NCI-H748 treated with DMSO at 0.1 percent for 48 hours (cell line): Measurements from ENCODE around the gene ABHD14A.

Experiments used
- DNase-seq: peaks from one replicate; lab custom pipeline; 2025; lab: John Stamatoyannopoulos, UW

ABHD14A gene

DNA sequence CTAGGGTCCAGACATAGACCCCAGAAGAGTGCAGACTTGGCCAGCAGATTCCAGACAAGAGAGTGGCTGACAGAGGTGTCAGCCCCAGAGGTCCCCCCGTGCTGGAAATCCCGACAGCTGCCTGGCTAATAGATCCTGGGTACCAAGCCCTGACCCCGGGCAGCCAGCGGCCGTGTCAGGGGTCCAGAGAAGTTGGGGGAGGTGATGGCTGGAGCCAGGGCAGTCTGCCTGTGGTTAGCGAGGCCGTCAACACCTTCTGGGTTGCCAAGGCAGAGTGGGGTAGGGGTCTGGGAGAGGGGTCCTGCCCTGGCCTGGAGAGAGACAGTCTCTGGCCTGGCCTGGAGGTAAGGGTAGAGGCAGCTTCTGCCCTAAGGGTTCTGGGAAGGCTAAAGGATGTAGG, 45.9 kb downstream of the ABHD14A start:
- DNase-seq = no peak

DNA sequence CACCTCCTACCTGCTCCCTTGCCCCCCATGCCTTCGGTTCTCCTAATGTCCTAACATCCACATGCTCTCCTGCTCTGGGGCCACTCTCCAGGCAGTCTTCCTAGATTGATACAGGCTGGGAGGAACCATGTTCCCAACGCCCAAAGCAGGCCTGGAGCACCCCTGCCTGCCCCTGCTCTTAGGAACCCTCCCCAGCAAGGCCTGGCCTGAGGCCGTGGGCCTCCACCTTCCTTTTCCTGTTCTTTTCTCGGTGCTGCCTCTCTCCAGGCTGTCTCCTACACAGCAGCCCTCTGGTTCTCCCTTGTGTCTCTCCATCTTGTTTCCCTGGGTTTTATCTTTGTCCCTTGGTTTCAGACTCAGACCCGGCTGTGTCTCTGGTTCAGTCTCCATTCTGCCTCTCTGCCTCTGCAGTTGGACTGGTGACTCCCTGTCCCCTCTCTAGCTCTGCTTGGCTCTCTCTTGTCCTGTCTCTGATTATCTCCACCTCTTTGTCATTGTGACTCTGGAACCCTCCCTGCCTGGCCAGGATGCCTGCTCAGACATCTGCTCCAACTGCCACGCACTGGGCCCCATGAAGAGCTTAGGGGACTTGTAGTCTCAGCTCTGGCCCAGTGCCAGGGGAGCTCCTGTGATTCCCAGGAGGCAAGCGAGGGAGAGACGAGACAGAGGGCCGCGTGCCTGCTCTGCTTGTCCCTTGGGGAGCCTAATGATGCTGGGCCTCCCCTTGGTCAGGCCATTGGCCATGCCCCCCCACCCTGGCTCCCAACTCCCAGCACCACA, 46.8 kb downstream of the ABHD14A start:
- DNase-seq = no peak

DNA sequence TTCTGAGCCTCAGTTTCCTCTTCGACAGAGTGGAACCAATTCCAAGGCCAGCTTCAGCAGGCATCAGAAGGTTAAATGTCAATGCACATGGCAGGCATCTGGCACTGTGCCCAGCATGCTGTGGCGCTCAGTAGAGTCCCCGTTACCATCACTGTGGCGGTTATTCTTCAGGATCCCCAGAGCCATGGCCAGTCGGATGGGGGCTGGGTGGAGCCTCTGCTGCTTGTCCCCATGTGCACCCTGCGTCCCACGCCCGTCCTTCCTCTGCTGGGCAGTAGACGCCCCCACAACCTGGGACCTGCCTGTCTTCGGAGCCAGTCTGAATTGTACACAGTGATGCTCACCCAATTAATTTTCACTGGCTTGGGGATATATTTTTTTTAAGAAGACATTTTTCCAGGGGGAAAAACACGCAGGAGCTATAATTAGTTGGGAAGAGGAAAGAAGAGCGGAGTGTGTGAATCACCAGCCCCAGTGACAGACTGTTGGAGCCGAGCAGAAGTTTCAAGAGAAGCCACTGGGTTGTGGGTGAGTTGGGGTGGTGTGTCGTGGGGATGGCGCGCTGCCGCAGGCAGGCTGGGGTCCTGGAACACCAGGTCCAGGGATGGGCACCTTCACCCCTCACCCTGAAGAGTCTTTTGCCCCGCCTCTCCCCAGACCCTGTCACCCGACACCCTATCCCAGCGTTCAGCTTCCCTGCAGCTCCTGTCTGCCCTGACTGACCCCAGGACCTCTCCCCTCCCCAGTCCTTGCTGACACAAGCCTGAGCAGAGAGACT, 47.6 kb downstream of the ABHD14A start:
- no peak for DNase-seq

GRCh38 chr3:52023101-52023770, 48.4 kb downstream of the ABHD14A start:
- DNase-seq = no peak

DNA sequence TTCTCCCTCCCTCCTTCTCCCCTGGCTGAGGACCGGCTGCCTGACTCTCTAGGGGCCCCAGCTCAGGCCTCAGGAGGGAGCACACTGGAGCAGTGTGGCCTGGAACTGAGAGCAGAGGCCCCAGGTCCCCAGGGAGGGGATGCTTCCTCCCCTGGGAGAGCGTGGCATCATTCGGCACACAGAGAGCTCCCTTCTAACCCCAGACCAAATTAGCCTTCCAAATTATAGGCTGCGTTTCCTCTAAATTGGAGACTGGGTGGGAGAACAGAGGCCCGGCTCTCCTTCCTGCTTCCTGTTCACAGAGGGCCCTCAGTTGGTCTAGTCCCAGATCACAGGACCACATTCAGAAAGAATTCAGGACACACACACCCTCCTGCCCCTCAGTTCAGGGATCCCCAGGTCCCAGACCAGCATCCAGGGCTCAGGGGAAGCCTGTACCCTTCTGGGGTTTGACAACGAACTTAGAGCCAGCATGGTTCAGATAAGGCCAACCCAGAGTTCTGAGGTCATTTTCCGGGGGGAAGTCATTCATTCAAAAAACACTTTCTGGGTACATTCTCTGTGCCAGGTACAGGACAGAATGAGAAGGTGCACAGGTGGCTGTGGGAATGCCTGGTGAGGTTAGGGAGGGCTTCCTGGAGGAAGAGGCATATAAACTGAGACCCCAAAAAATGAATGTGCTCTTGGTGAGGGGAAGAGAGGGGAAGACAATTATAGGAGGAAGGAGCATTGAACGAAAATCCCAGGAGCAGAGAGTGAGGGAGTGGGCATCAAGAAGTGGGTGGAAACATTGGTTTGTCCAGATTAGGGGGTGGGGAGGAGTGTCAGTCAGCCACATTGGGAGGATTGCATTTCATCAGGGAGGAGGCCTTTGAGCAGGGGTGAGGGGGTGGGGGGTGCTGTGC, 49.2 kb downstream of the ABHD14A start:
- no peak for DNase-seq

GRCh38 chr3:52024765-52025452, 50.0 kb downstream of the ABHD14A start:
- no peak for DNase-seq

GRCh38 chr3:52025453-52025852, 50.6 kb downstream of the ABHD14A start:
- no peak for DNase-seq

GRCh38 chr3:52026041-52026440, 51.2 kb downstream of the ABHD14A start:
- DNase-seq = no peak

- no peak for DNase-seq
Measured at GRCh38 chr3:52028572-52028971, 53.7 kb downstream of the ABHD14A start.

DNA sequence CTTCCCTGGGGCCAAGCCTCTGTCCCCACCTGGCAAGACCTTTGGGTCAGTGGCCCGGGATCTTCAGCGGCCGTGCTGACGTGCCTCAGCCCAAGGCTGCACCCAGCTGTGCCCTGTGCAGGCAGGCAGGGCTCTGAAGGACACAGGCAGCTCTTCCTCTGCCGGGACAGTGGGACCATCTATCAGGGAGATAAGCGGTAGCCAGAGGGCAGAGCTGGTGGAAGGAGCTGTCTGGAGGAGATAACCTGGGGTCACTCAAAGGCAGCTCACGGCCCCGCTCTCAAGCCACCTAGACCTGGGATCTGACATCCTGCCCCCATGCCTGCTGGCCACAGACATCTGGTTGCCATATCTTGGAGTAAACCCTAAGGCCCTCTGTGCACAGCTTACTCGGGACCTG, 54.2 kb downstream of the ABHD14A start:
- no peak for DNase-seq

DNA sequence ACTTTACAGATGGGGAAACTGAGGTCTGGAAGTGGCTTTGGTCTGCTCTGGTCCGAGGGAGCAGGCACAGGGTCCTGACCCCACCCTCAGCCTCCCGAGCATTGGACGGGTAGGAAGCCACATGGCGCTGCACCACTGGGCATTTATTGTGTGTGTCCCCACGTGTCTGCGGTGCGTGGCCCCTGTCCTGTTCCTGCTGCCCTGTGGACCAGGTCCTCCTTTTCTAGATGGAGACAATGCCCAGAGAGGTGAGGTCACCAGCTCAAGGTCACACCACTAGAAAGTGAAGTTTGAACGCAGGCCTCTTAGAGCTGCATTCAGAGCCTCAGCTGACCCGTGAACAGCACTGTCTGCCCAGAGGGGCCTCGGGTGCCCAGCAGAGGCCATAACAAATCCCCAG, 54.7 kb downstream of the ABHD14A start:
- no peak for DNase-seq
